Dermis microvascular lymphatic vessel endothelial cell (primary cell): ENCODE results near the gene CAMTA1. TPM values are rescaled to one million over a fixed set of nuclear protein-coding genes. Genes with fewer than 3 reads are reported as not detected.

Source experiments
- DNase-seq, 2 donors: peaks; one replicate each; pipeline versions ENCODE4 v3.0.0 to v3.0.0-alpha.2; 2010; ENCODE audit warnings: low read depth in 2 of 2
- total RNA-seq: library from RNA; depleted of rRNA; stranded (reverse); fragments of >200 nt; gene quantifications from 2 replicates; pipeline ENCODE4 v1.2.1, GENCODE V29; 2014

CAMTA1 gene
- total RNA-seq, 1 donor from 2014 or later, result 33.9 TPM

DNA sequence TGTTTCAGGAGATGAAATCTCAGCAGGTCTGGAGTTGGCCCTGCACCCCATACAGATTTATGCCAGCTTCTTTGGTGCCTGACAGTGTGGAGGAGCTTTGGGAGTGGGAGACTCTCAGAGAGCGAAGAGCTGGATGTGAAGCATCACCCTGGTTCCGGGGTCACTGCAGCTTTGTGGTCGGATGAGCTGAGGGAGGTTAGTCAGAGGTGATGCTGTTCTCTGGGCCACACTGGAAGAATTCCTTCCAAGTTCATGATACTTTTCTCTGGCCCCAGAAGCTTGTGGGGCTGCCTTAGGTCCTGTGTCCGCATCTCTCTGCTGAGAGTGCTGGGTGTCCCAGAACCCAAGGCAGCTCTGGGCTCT lies 467.8 kb downstream of the CAMTA1 start:
- DNase-seq, result no peak

- no peak for DNase-seq
Measured at GRCh38 chr1:7253988-7254587, 468.8 kb downstream of the CAMTA1 start.

DNA sequence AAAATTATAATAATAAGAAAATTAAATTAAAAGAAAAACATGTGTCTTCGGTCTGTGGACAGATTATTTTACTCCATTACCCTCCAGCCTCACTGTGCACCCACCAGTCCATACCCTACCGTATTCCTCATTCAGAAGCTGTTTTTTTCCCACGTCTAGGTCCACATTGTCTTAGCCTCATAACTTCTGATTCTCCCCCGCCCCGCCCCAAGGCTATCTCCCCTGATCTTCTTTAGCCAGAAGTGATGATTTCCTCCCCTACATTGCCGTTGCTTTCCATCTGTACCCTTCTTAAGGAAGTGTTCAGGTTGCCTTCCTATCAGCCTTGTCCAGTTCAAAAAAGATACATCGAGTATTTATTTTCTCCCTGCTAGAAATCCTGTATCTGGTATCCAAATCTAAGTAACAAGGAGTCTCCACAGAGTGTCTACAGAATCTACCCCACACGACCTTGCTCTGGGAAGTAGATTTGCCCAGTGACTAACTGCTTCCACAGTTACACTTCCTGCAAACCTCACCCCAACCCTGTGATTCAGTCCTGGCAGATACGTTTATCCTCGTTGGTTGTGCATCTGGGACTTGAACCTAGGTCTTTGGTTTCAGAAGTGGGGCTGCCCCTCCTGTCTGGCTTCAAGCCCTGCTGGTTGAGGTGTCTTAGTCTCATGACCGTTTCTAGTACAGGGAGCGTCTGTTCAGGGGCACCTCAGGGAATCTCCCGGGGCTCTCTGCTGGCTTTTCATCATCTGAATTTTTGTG lies 470.2 kb downstream of the CAMTA1 start:
- DNase-seq, result no peak

DNA sequence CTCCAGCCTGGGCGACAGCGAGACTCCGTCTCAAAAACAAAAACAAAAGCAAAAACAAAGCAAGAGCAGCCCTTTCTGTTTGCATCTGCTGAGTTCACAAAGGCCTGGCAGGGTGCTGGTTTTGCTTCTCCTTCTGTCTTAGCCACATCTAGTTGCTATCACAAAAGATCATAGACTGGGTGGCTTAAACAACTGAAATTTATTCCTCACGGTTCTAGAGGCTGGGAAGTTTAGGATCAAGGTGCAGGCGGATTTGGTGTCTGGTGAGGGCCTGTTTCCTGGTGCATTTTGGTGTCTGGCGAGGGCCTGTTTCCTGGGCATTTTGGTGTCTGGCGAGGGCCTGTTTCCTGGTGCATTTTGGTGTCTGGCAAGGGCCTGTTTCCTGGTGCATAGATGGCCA lies 471.3 kb downstream of the CAMTA1 start:
- DNase-seq, result no peak

- no peak for DNase-seq
Measured at GRCh38 chr1:7257225-7257624, 472.0 kb downstream of the CAMTA1 start.

DNA sequence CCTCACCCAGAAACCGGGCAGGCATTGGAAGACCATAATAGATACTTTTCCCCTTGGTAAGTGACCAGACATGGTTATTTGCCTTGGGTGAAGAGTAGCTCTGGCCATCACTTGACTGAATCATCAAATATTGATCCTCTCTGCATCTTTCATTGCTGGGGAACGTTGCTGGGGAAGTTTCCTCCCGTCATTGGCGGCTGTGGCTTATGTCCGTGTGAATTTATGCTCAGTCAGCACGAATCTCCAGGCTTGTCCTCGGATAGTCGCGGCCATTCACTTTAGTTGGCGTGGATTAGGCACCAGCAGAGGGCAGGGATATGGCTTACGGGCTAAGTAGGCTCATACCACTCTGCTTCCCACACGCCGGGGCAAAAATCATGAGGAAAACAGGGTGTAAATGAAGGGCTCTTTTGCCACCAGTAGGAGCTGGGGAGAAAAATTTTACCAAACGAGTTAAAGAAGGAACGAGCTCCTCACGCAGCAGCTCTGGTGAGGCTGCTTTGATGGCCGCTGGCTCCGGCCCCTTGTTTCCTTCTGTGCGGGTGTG lies 473.4 kb downstream of the CAMTA1 start:
- no peak for DNase-seq

DNA sequence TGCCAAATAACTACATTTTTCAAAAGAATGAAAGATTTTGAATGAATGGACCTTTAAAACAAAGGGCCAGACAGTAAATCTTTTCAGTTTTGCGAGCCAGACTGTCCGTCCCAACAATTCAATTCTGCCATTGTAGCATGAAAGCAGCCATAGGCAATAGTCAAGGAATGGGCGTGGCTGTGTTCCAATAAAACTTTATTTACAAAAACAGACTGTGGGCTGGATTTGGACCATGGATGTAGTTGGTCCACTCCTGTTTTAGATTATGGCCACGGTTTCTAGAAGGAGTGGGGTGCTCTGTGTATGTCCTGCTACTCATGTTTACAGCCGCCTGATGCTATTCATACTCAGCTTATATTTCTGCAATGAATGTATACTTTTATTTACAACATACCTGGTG lies 474.7 kb downstream of the CAMTA1 start:
- DNase-seq, result no peak

DNA sequence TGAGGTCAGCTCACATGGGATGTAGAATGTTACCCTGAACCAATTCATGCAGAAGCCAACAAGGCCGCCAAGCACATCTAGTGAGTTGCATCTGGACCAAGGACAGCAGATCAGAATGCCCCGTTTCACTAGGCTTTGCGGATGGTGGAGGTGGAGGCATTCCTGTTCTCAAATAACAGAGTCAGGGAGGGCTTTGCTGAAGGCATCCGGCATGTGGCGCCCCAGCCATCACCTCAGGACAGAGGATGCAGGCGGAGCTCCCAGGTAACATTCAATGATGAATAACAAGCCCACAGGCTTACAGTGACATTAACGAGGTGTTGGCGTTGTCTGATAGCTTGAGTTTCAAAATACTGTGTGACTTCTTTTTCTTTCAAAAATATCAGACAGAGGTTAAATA lies 476.2 kb downstream of the CAMTA1 start:
- no peak for DNase-seq

DNA sequence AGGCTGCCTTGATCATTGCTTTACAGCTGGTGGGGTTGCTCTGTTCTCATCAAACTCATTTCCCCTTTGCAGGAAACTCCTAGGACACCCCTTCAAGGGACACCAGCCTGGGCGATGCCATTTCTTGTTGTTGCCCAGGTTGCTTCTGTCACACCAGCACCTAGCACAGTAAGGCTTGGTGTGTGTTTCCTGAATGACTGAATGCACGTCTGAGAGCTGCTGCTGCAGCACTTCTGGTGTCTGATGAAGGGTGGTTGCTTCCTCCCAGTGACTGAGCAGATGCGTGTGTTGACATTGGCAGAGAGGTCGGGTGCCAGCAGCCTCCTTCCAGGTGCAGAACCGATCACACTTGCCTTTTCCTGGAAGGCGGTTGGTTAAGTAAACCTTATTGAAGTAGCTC lies 477.4 kb downstream of the CAMTA1 start:
- DNase-seq, result no peak

GRCh38 chr1:7263021-7263960 lies 478.0 kb downstream of the CAMTA1 start:
- DNase-seq, result no peak

DNA sequence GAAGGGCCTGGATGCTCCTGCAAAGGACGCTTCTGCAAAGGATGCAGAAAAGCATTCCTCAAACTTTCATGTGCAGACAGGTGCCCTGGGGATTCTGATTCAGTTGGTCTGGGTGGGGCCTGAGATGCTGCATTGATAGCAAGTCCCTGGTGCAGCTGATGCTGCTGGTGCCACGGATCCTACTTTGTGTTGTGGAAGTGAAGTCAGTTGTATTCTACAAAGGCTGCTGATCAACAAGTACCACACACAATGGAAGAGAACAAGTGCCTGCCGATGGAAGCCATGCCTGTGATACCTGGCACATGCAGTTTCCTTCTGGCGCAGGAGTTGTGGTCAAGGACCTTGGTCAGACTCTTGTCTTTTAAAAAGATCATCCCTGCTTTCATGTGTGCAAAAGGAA lies 478.8 kb downstream of the CAMTA1 start:
- DNase-seq, result no peak

GRCh38 chr1:7265771-7266371 lies 480.6 kb downstream of the CAMTA1 start:
- peak in 1 of 2 donors; percentile 63 for DNase-seq

GRCh38 chr1:7266561-7266960 lies 481.3 kb downstream of the CAMTA1 start:
- DNase-seq, result no peak

- peak in 1 of 2 donors; percentile 7 for DNase-seq
Measured at GRCh38 chr1:7267493-7267892, 482.2 kb downstream of the CAMTA1 start.

GRCh38 chr1:7268983-7269382 lies 483.7 kb downstream of the CAMTA1 start:
- DNase-seq, result no peak

- DNase-seq, result no peak
Measured at GRCh38 chr1:7269525-7269924, 484.3 kb downstream of the CAMTA1 start.

DNA sequence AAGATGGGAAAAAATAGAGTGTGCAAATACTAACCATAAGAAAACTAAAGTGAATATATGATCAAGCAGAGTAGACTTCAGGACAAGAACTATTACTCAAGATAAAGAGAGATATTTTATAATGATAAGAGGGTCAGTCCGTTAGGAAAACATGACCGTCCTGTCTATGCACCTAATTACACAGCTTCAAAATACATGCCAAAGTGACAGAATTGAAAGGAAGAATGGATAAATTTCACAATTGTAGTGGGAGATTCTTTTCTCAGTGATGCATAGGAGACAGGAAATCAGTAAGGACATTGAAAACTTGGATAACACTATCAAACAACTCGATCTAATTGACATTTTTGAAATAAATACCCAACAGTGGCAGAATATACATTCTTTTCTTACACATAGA lies 489.0 kb downstream of the CAMTA1 start:
- DNase-seq, result no peak

GRCh38 chr1:7278045-7278444 lies 492.8 kb downstream of the CAMTA1 start:
- no peak for DNase-seq

- DNase-seq, result no peak
Measured at GRCh38 chr1:7278827-7279765, 493.8 kb downstream of the CAMTA1 start.

DNA sequence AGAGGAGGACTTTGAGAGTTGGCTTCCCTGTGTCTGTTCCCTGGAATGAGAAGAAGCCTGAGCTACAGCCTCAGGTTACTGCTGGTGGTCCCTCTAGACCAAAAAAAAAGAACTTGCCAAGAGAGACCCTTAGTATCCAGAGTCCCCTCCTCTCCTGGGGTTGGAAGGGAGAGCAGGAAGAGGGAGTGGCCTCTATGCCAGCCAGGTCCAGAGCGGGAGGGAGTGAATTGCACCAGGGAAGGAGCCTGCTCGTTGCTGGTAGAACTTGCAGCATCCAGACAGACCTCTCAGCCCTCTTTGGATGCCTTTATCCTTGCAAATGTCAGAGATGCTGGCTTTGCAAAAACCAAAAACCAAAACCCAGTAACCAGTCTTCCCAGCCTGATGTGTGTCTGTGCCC lies 494.5 kb downstream of the CAMTA1 start:
- DNase-seq, result no peak
